Left colon (tissue), 2 donors: Measurements from ENCODE around the gene CHCHD6. TPM values are rescaled to one million over a fixed set of nuclear protein-coding genes. Genes with fewer than 3 reads are reported as not detected.

Experiments used
- ATAC-seq: fragments of 200-7000 bp; cut with Tn5 transposase; one replicate; pipeline ENCODE4 v1.9.1; 2020; ENCODE audit warnings: mild to moderate bottlenecking, moderate library complexity
- DNase-seq, 2 donors: peaks; one replicate each; pipeline ENCODE4 v3.0.0-alpha.2; 2020
- intact Hi-C, 2 donors: fragments of 100-400 bp; cut with DNase I in 1 of 2; cut with micrococcal nuclease in 1 of 2; formaldehyde crosslinking; loops; one replicate each; pipeline versions ENCODE4 v1.11.2 to v1.14.0; 2022; cut with DNase I, micrococcal nuclease
- total RNA-seq, 2 donors: library from RNA; stranded (reverse); fragmentation: NEBNext Ultra II Directional; extraction: Animal tissue kit (Norgen Biotek cat#: 25700); gene quantifications; one replicate each; pipeline ENCODE4 v1.2.1, GENCODE V29; 2021
- donor health status: DM: no; HTN: no; CAD: no.
- donor health status: DM: yes; HTN: yes; CAD: no.

The CHCHD6 gene
- total RNA-seq, 2 donors from 2014 or later, result 8.9 to 11.4 TPM

DNA sequence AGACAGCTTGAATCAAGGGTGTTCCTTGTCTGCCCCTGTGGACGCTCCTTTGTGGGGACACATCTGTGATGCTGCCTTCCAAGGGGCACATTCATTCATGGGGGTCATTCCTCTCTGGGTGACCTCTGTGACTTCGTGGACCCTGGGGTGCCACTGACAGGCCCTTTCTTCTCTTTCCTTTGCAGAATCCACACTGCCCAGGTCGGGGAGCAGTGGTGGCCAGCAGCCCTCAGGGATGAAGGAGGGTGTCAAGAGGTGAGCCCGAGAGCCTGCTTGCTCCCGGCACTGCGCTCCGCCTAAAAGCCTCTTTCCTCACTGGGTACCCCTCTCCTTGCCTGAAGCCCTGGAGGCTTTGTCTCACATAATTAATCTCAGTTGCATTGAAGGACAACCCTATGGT is 26.3 kb downstream of the CHCHD6 start:
- ATAC-seq, result no peak
- intact Hi-C loops, result no loop called here
- DNase-seq, result no peak

DNA sequence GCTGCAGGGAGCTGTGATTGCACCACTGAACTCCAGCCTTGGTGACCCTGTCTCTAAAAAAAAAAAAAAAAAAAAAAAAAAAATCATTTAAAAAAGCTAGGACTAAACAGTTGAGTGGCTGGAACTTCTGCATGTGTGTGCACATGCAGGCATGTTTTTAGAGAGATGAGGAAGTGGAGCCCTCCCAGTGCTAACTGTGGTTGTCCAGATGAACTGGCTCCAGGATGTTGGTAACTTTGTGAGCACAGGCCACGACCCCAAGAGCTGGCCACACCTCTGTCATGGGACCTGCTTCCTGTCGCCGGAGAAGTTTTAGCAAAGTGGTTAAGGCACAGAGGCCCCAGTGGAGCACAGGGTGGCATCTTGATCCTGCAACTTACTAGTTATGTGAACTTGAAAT is 27.0 kb downstream of the CHCHD6 start:
- ATAC-seq (no peak), DNase-seq (no peak)
- intact Hi-C loops, result no loop called here

DNA sequence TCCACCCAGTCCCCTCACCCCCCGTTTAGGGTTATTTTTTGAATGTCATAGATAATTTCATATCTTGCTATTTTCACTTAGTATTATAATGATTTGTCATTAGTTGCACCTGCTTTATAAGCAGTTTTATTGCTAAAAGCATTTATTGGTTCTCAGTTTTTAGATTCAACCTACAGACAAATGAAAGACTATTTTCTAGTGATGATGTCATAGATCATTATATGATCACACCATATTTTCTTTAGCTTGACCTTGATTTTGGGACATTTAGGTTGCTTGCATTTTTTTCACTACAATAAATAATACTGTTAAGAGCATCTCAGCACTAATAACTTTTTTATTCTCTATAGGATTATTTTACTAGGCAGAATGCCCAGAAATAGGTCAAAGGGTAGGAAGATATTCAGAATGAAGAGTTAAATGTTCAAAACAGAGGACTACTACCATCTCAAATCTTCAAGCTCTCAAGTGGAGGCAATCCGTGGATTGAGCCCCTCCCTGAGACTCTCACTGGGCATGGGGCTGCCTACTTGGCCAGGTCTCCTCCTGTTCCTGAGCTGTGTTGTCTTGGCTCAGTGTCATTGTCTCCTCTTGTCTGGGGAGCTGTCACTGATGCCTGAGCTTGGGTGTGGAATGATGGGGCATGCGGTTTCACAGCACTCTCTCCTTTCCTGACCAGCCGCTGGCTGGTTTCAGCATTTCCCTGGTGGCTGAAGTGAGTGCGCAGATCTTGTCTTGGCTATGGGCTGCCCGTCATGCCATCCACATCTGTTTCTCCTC is 28.4 kb downstream of the CHCHD6 start:
- no peak for DNase-seq
- intact Hi-C loops, result no loop called here
- ATAC-seq, result no peak

DNA sequence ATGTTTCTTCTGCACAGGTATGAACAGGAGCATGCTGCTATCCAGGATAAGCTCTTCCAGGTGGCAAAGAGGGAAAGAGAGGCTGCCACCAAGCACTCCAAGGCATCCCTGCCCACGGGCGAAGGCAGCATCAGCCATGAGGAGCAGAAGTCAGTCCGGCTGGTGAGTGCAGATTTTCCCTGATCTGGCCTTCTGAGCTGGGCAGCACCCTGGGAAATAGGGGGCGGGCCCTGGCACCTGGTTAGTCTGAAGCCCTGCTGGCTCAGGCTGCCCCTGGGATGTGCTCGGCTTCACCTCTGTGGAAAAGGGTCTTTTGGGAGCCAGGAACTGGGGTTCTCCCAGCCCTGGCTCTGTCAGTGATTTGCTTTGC is 29.0 kb downstream of the CHCHD6 start:
- ATAC-seq, result no peak
- DNase-seq, result no peak
- intact Hi-C loops, result no loop called here

DNA sequence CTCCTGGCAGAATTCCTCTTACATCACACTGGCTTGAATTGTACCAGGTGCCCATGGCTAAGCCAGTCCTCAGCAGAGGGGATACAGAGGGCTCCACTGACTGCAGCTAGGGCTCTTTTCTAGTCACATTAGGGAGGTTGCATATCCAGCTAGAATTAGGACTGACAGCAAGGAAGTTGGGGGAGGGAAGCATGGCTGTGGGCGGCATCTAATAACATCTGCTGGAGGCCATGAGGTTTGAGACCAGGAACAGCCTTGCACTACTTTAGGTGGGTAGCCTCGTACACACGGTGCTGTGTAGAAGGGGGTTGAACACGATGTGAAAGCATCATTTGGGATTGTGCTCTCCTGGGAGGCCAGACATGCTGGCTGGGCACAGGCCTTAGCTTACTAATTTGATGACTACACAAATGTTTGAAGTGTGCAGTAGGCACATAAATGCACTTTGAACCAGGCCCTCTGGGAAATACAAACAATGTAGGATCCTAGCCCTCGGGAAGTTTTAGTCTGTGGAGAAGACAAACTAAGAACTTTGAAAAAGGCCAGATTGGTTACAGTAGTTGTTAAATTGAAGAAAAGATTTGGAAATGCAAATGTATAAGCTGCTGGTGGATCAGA is 30.2 kb downstream of the CHCHD6 start:
- ATAC-seq (peak; percentile 80), DNase-seq (no peak)
- intact Hi-C loops, result no loop called here

DNA sequence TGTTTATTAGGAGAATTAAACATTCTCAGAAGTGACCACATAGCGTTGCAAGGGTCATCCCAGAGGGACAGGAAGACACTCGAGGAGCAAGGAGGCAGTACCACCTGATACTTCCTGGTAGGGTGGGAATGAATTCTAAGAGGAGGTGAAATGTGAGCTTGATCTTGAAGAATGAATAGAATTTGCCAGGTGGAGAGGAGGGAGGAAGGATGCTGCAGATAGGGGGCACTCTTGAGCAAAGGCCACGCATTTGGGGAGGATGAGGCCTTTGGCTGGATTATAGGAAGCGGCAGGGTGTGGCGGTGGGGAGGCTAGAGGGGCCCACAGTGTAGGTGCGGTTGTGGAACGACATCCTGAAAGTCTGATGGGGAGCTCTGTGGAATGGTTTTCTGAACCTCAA is 33.5 kb downstream of the CHCHD6 start:
- intact Hi-C loops, result no loop called here
- no peak for ATAC-seq

DNA sequence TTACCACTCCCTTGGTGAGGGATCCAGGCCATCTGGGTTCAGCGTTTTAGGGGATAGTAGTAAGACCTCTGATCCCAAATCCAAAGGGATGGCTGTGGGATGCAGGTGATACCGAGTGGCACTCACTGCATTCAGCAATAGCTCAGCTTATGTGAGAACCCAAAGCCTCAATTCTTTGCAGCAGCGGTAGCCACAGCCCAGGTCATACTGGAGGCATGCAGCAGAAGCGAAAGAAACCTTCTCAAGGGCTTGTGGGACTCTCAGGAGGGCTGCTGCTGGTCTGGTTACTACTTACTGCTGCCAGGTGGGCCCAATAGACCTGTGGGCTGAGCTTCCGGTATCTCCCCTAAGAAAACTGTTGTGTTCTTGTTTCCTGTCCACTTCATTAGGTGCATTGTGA is 38.0 kb downstream of the CHCHD6 start:
- ATAC-seq (no peak), DNase-seq (no peak)
- intact Hi-C loops, result no loop called here

More for the DNA sequence above, 33.5 kb downstream of the CHCHD6 start:
- no peak for DNase-seq

DNA sequence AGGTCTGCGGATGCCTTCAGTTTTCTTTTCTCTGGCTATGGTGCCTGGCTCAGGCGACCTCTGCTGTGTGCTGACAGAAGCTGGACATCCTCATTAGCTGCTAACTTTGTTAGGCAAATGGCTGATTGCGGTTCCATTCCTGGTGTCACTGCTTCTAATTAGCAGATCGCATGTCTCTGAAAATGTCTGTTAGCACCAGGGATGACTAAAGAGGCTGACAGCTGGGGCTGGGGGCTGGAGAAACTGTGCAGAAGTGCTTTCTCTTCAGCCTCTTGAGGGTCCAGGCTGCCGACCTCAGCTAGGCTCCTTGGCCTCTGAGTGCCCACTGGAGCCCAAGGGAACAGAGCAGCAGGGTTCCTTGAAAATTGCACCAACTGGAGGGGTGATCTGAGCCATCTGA is 39.3 kb downstream of the CHCHD6 start:
- ATAC-seq, result no peak
- intact Hi-C loops, result no loop called here

DNA sequence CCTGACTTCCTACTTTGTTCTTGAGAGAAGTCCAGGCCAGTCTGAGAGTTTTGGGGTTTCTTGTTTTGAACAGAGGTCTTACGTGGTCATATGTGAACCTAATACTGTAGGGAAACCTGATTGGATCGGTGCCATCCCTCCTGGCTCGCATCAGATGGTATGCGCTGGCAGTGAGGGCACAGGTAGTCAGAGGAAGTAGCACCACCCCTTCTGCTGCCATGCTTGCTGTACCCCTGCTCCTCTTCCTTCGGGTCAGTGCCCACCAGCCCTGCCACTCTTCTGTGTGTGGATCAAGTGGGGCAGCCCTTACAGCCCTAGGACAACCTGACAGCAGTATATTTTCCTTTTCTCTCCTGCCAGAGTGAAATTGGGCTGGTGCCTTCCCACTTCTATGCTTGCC is 39.7 kb downstream of the CHCHD6 start:
- ATAC-seq (no peak), DNase-seq (no peak)
- intact Hi-C loops, result no loop called here

More for the DNA sequence above, 39.3 kb downstream of the CHCHD6 start:
- no peak for DNase-seq

DNA sequence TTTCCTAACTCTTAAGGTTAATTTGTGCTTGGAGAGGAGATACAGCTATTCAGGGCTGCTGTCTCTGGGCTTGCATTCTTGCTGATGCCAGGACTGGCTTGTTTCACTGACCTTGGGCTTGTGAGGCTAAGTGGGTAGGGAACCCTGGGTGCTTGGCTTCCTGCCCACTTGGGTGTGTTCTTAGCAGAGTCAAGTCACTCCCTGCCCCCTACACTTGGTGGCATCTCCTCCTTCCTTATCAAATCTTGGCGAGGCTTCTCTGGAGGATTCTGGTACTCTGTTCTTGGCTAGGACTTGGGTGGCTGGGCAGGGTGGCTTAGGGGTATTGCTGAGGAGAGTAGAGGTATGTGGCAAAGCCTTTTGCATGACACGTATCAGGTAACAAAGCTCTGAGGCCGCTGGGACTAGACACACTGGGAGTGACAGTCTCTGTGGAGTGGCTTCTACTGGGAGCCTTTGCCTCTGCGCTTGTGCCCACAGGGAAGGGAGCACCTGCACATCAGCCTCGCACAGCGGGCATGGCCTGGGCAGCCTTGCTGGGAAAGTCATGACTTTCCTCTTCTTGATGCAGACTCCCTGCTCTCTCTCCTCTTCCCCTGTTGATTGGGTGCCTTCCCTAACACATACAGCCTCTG is 41.8 kb downstream of the CHCHD6 start:
- peak; percentile 96 for ATAC-seq
- peak; percentile 88 to 90 for DNase-seq
- intact Hi-C loops, result no loop called here

DNA sequence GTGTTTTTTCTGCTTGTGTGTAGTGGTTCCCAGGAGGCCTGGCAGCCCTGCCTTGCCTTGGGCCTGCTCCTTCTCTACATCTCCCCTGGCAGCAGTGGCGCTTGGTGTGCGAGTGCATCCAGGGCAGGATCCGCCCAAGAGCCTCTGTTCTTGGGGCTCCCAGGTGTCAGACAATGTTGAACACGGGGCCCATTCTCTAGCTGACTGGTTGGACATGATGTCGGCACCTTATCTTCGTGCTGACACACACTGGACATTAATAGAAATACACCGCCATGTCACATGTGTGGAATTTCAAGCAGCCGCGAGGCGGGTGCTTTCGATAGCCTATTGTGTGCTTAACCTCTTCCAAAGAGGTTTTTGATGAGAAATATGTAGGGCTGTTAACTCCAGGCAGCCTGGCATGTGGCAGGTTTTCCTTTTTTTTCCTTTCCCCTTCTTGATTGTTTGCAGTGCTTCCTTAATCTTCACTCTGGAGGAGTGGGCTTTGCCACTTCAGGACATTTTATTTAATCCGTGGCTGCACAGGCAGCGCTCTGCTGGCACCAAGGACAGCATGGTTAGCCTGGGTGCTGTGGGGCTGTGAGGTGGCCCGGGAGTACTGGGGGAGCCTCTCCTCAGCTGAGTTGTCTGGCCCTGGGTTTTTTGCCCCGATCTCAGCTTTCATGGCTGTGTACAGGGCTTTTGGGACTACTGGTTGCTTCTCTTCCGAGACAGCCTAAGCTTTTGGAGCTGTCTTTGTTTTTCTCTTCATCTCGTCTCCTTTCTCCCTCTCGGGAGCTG is 42.5 kb downstream of the CHCHD6 start:
- intact Hi-C loops, result no loop called here
- DNase-seq (no peak), ATAC-seq (no peak)

DNA sequence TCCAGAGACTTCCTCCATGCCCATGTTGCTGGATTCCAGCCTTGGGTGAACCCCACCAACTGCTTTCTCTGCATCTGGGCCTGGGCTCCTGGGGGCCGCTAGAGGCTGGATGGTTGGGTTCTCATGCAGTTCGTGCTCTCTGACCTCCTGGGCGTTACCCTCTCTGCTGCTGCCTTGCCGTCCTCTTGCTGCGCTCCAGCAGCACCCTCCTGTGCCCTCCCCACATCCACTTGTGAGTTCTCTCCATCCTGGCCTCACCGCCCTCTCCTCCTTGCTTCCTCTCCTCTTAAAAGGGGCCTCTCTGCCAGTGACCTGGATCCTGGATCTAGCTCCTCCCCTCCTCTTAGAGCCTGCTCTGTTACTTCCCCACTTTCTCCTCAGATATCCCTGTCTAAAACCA is 43.7 kb downstream of the CHCHD6 start:
- intact Hi-C loops, result no loop called here

DNA sequence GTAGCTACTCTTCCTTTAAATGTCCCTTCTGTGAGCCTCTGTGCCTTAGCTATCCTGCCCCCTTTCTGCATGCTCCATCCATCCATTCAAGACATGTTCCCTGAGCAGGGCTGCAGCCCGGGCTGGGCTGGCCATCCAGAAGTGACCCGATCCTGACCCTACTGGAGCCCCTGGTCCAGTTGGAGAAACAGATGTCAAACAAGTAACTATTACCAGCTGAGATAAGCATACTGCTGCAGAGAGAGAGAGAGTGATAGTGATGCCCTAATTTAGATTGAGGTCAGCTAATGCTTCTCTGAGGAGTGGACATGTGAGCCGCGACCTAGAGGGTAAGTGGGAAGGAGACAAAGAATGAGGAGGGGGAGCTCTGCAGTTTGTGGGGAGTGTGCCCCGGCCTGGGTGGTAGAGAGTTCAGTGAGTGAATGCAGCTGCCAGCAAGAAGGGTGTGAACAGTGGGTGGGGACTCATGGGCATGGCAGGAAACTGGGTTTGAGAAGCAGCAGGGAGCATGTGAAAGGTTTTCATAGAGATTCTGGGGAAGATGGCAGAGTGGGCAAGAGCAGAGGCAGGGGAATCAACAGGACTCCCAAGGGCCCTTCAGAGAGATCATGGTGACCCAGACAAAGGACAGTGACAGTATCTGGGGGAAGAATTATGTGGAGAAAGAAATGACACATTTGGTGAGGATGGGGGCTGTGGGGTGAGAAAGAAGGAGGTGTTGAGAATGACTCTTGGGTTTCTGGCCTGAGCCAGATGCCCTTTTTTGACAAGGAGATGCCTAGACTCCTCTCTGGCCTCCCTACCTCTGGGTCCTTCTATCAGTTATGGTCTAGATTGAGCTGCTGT is 44.9 kb downstream of the CHCHD6 start:
- intact Hi-C loops, result no loop called here
- DNase-seq (peak in 1 of 2 donors; percentile 21), ATAC-seq (peak; percentile 51)

More for the DNA sequence above, 43.7 kb downstream of the CHCHD6 start:
- no peak for DNase-seq
- ATAC-seq, result no peak

DNA sequence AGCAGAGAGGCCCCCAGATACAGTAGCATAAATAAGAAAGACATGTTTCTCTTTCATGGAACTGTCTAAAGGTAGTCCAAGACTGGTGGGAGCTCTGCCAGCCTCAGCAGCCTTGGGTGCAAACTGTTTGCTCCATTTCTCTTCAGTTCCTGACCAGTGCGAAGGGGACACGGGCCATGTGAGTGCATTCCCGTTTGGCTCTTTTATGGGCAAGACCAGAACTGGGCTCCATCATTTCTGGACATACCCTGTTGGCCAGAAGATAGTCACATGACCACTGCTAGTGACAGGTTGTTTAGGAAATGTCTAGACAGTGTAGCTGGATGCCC is 45.5 kb downstream of the CHCHD6 start:
- ATAC-seq, result no peak
- no peak for DNase-seq
- intact Hi-C loops, result no loop called here

DNA sequence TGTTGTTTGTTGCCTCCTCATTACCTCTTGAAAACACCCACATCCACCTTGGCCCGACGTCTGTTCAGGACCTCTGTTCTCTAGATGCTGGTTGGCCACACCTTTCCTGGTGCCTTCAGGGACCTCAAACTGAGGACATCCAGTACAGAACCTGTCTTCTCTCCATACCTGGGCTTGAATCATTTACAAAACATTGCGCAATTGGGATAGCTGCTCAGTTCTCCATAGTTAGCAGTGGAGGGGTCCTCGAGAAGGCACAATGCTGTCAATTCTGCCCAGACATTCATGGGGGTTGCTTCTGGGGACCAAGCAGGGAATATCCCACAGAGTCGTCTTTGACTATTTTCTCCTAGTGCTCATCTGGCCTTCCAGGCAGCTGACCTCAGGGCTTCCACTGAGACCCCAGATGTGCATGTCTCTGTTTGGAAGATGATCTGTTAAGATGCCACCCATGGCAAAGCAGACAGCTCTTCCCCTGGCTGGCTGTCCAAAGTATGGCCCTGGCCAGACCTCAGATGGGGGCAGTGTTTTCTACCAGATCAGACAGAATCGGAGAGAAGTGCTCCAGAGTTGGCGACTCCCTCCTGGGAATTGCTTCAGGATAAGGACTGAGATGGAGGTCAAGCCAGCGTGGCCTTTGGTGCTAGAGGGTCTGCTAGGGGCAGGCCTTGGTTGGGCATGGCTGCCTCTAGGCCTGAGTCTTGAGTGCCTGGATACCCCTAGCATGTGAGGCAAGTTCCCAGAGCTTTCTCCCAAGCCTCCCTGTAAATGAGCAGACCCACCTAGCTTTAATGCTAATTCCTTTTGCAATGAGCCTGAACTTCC is 46.1 kb downstream of the CHCHD6 start:
- intact Hi-C loops, result loop anchor here in 1 of 2 donors (10.0 kb wide), 1 partner anchor 225 kb away; no protein-coding TSS in a partner anchor
- DNase-seq (no peak), ATAC-seq (no peak)

DNA sequence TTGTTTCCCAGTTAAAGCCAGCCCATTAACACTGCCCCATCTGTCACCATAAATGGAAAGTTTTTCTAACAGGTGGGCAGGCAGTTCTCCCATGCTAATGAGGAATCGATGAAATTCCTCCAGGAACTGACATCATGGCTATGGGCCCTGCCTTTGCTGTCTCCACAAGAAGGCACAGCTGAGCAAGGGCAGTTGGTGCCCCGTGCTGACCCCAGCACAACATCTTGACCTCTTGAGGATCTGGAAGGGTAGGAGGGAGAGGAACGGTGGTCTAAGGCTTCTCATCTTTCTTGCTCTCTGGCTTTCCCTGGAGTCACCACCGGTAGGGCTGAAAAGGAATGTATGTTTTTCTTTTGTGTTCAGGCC is 46.7 kb downstream of the CHCHD6 start:
- intact Hi-C loops, result loop anchor here in 1 of 2 donors (10.0 kb wide), 1 partner anchor 224 kb away; no protein-coding TSS in a partner anchor
- DNase-seq (no peak), ATAC-seq (no peak)

DNA sequence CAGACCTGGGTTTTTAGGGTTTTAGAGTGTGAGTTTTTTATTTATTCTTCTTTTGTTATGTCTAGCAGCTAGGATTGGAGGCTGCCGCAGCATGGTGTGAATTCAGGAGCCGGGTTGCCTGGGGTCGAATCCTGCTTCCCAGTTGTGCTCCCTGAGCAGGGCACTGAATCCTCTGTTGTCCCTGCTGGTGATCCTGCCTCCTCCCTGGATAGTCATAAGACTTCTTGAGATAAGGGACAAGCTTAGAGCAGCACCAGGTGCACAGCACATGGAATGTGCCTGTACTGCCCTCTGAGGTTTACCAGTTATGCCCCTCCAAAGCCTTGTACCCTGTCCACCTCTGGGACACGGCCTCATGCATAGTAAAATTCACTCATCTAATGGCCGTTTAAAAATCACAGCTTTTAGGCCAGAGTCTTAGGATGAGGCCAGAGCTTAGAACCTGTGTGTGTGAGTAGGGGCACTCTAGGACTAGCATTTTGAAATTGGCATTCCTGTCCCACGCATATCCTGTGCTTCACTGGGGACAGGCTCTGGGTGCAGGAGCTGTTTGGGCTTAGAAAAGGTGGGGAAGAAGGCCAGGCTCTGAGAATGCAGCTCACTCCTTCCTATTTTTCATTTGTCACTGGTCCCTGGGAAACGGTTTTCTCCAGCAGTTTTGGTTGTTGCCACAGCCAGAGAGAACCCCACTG is 47.7 kb downstream of the CHCHD6 start:
- DNase-seq (no peak), ATAC-seq (no peak)
- intact Hi-C loops, result loop anchor here in 1 of 2 donors (10.0 kb wide), 1 partner anchor 223 kb away; no protein-coding TSS in a partner anchor
